PC-3 (cell line): Measurements from ENCODE around the gene CCL18. TPM values are rescaled to one million over a fixed set of nuclear protein-coding genes. Genes with fewer than 3 reads are reported as not detected.

Source experiments
- total RNA-seq: library from RNA; depleted of rRNA; stranded (reverse); fragments of >200 nt; gene quantifications from 2 replicates; pipeline ENCODE4 v1.2.3, GENCODE V29; 2014; rRNA removed

CCL18 gene
- total RNA-seq, 1 experiment from 2014 or later, result not detected

Other genes with a start within 250 kb of the CCL18 start
- gene HEATR9, start 195.4 kb upstream of the CCL18 start, total RNA-seq, result not detected in 2 replicates
- not detected in 2 replicates for gene CCL5, start 183.9 kb upstream of the CCL18 start, total RNA-seq
- 2.0 and 2.6 TPM in 2 replicates for gene RDM1, start 133.5 kb upstream of the CCL18 start, total RNA-seq
- not detected in 2 replicates for gene LYZL6, start 120.6 kb upstream of the CCL18 start, total RNA-seq
- gene CCL16, start 82.8 kb upstream of the CCL18 start, total RNA-seq, result not detected in 2 replicates
- not detected in 2 replicates for gene CCL14, start 77.5 kb upstream of the CCL18 start, total RNA-seq
- not detected in 2 replicates for gene CCL15, start 62.7 kb upstream of the CCL18 start, total RNA-seq
- gene CCL23, start 46.3 kb upstream of the CCL18 start, total RNA-seq, result not detected in 2 replicates
- not detected in 2 replicates for gene CCL3, start 25.9 kb downstream of the CCL18 start, total RNA-seq
- not detected in 2 replicates for gene CCL4, start 39.6 kb downstream of the CCL18 start, total RNA-seq
- 1.4 and 4.3 TPM in 2 replicates for gene TBC1D3B, start 112.4 kb downstream of the CCL18 start, total RNA-seq
- gene CCL3L1, start 132.5 kb downstream of the CCL18 start, total RNA-seq, result not detected in 2 replicates
- gene CCL4L2, start 146.8 kb downstream of the CCL18 start, total RNA-seq, result not detected in 2 replicates
- 0.07 TPM in 1 of 2 replicates, not detected in the other for gene TBC1D3I, start 200.3 kb downstream of the CCL18 start, total RNA-seq